ENCODE data around the gene RAB7B. TPM values are rescaled to one million over a fixed set of nuclear protein-coding genes. Genes with fewer than 3 reads are reported as not detected.

The RAB7B gene, protein sequence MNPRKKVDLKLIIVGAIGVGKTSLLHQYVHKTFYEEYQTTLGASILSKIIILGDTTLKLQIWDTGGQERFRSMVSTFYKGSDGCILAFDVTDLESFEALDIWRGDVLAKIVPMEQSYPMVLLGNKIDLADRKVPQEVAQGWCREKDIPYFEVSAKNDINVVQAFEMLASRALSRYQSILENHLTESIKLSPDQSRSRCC
- total RNA-seq (2014; rRNA removed; shearing (Covaris generic)) = 4.6 and 4.7 TPM in 2 replicates

DNA sequence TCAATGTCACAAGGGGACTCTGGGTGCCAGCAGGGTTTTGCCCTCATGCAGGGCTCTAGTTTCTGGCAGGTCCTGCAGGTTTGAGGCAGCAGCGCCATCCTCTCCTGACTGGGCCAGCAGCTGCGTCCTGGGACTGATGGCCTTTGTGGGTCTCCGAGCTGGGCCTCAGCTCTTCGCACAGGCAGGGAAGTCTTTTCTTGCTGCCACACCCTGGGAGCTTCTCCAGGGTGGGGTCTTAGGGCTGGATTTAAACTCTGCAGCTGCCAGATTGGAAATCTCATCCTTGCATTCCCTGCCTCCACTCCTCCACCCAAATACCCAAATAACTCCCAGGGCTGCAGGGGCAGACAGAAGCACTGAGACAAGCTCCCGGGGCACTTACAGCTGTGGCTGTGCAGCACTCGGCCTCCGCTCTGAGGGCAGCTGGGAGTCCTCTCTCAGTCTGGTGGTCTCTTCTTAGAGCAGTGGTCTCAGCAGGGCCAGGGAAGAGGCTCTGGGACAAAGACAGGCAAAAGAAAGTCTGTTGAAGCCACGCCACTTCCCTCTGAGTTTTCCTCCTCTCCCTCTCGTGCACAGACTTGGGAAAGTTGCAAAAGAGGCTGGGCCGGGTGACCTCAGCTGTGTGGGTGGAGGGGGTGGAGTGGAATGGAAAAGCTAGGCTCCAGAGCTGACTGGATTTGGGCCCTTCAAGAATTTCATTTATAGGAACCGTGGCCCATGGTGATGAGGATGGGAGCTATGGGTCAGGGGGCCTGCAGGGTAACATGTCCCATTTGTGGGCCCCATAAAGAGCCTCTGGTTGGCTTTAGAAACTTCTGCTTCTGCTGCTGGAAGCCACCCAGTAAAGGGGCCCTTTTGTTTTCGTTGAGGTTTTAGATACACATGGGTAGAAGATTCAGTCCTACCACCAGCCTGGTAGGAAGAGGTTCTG is at the start of gene RAB7B:
TSS of gene RAB7B (minus strand) at position 525 of the 931 bp plus-strand sequence. CDS start 9,260 bp downstream, outside the sequence.

DNA sequence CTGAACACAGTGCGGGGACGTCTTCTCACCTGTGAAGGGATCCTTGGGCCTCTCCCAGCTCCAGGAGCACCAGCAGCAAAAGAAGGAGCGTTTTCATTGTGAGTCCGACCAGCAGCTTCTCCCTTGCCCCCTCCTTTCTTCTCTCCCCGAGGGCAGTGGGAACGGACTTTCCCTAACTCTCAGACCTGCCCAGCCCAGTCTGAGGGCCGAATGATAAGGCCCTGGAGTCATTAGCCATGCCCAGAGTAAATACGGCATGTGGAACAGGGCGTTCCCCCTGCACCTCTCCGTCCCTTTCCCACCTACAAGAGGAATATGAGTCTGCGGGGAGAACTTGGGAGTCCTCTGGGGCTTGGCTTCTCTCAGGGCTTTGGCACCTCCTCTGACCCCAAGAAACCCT is 20.5 kb upstream of the RAB7B start, which contains the start of gene CTSE:
TSS of gene CTSE (minus strand) at position 201 of the 400 bp plus-strand sequence. CDS start at position 97, 104 bp downstream.

DNA sequence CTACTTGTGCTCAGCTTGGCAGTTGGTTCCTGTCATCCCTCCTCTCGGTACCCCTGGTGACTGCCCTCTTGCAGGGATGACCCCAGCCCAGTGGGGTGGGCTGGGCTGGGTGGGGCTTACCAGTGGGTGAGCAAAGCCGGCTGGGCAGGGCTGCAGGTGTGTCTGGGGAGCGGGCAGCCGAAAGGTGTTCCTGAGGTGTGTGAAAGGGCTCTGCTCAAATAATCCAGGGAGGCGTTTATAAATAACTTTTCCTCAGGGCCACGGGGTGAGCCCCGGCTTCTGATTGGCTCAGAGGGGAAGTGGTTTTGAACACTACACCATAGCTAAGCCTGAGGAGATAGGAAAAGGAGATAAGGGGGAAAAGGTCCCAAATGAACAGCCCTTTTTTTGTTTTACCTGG is 60.0 kb downstream of the RAB7B start, which contains the start of gene SLC26A9:
TSS of gene SLC26A9 (minus strand) at position 212 of the 400 bp plus-strand sequence. CDS start 7,636 bp downstream, outside the sequence.

Other genes with a start within 250 kb of the RAB7B start
- 13.6 and 16.4 TPM in 2 replicates for gene RAB29, start 227.9 kb downstream of the RAB7B start, total RNA-seq (2014; rRNA removed; shearing (Covaris generic))
- 25.3 and 25.6 TPM in 2 replicates for gene SLC41A1, start 190.2 kb downstream of the RAB7B start, total RNA-seq (2014; rRNA removed; shearing (Covaris generic))
- gene PM20D1, start 153.3 kb downstream of the RAB7B start, total RNA-seq (2014; rRNA removed; shearing (Covaris generic)) = not detected in 2 replicates
- 0.16 TPM in 1 of 2 replicates, not detected in the other for gene SLC26A9, start 59.9 kb downstream of the RAB7B start, total RNA-seq (2014; rRNA removed; shearing (Covaris generic))
- gene CTSE, start 20.5 kb upstream of the RAB7B start, total RNA-seq (2014; rRNA removed; shearing (Covaris generic)) = not detected in 2 replicates
- gene RHEX, start 49.8 kb upstream of the RAB7B start, total RNA-seq (2014; rRNA removed; shearing (Covaris generic)) = not detected in 2 replicates
- gene AVPR1B, start 114.0 kb upstream of the RAB7B start, total RNA-seq (2014; rRNA removed; shearing (Covaris generic)) = not detected in 2 replicates
- gene FAM72A, start 199.4 kb upstream of the RAB7B start, total RNA-seq (2014; rRNA removed; shearing (Covaris generic)) = 17.9 and 21.3 TPM in 2 replicates
- gene SRGAP2, start 200.1 kb upstream of the RAB7B start, total RNA-seq (2014; rRNA removed; shearing (Covaris generic)) = 137 and 145 TPM in 2 replicates

Data from A375 (cell line).